ENCODE data around the gene KRT4.

The KRT4 gene

DNA sequence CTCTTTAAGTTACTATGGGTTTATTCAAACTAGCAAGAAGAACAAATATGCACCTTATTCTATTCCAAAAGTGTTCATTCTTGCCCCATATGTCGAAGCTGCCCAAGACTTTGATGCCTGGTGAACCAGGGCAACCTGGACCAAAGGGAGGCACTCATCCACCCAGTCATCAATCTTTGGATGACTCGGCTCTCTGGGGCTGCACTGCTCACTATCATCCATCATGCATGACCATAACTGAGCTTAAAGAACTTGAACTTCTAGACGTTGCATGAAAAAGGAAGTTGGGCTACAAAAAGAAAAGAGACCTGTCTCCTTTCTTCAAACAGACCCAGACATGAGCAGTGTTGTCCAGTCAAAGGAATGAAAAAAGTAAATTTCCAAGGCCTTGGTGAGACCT, 1.2 kb downstream of the KRT4 start:
- H3K4me2 ChIP-seq (ENCODE audit: low read length), result no peak overlapping the region

DNA sequence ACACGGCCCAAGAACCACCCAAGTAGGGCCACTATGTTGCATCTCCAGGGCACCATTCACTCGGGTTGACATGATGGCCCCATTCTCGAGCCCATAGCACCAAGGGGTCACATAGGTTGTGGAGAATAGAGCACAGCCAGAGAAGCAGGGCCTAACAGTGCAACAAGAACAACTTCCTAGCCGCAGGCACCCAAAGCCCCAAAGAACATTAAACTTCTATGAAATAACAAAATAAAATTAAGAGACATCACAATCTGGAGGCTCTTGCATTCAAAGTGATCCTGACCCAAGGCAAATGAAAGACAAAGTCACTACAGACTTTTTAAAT, 1.9 kb downstream of the KRT4 start:
- Histone ChIP-seq H2BK12ac (ENCODE audit: low read length) (no peak overlapping the region), H3K36me3 (ENCODE audit: control insufficient read depth in 1 of 2, insufficient read depth in 2 of 2, low read length in 2 of 2) (no peaks in the 10 kb centered on the region), H3K4me3 (ENCODE audit: low read depth, low read length) (no peak overlapping the region), H3K27me3 (ENCODE audit: insufficient read depth, low read length) (no peaks in the 10 kb centered on the region), H3K9me3 (ENCODE audit: insufficient read depth, low read depth, low read length) (peaks cover 6% of the 10 kb centered on the region), H2BK5ac (ENCODE audit: low read depth, low read length, poor library complexity) (no peak overlapping the region), H3K23ac (ENCODE audit: low read length) (no peak overlapping the region), H3K79me2 (ENCODE audit: control insufficient read depth, insufficient read depth, low read length, poor library complexity) (no peaks in the 10 kb centered on the region), H3K4ac (ENCODE audit: low read depth, low read length) (no peak overlapping the region), H4K12ac (ENCODE audit: low read depth, low read length) (no peak overlapping the region), H3K4me2 (ENCODE audit: low read length) (no peak overlapping the region), H3K14ac (ENCODE audit: low read length) (no peak overlapping the region), H3K9ac (ENCODE audit: low read length) (no peak overlapping the region), H4K91ac (ENCODE audit: low read depth, low read length) (no peak overlapping the region), H2BK120ac (ENCODE audit: insufficient read depth, low read length, poor library complexity) (no peak overlapping the region), H3K27ac (ENCODE audit: low read depth, low read length) (no peak overlapping the region), H2AFZ (ENCODE audit: insufficient read depth, low read length, poor library complexity) (no peak overlapping the region), H3K79me1 (ENCODE audit: low read length) (no peaks in the 10 kb centered on the region), H4K8ac (ENCODE audit: low read depth, low read length) (no peak overlapping the region), H2AK5ac (ENCODE audit: low read length) (no peak overlapping the region), H3K4me1 (ENCODE audit: control insufficient read depth in 1 of 2, insufficient read depth in 2 of 2, low read length in 2 of 2) (no peaks in the 10 kb centered on the region), H3K18ac (ENCODE audit: low read length) (no peak overlapping the region)
- DNase-seq, result no peak
- no CpG with 5 or more reads among the region's 4 CpGs for WGBS (ENCODE audit: extremely low coverage, insufficient coverage, insufficient read length)

More for the DNA sequence above, 1.2 kb downstream of the KRT4 start:
- Histone ChIP-seq H2BK120ac (ENCODE audit: insufficient read depth, low read length, poor library complexity) (no peak overlapping the region), H4K12ac (ENCODE audit: low read depth, low read length) (no peak overlapping the region), H3K9ac (ENCODE audit: low read length) (no peak overlapping the region), H3K79me2 (ENCODE audit: control insufficient read depth, insufficient read depth, low read length, poor library complexity) (no peaks in the 10 kb centered on the region), H3K23ac (ENCODE audit: low read length) (no peak overlapping the region), H3K27ac (ENCODE audit: low read depth, low read length) (no peak overlapping the region), H3K4me1 (ENCODE audit: control insufficient read depth in 1 of 2, insufficient read depth in 2 of 2, low read length in 2 of 2) (no peaks in the 10 kb centered on the region), H3K4me3 (ENCODE audit: low read depth, low read length) (no peak overlapping the region), H3K9me3 (ENCODE audit: insufficient read depth, low read depth, low read length) (peaks cover 2% of the 10 kb centered on the region), H3K18ac (ENCODE audit: low read length) (no peak overlapping the region), H3K14ac (ENCODE audit: low read length) (no peak overlapping the region), H2BK12ac (ENCODE audit: low read length) (no peak overlapping the region), H2AFZ (ENCODE audit: insufficient read depth, low read length, poor library complexity) (no peak overlapping the region), H2BK5ac (ENCODE audit: low read depth, low read length, poor library complexity) (no peak overlapping the region), H3K36me3 (ENCODE audit: control insufficient read depth in 1 of 2, insufficient read depth in 2 of 2, low read length in 2 of 2) (no peaks in the 10 kb centered on the region), H4K8ac (ENCODE audit: low read depth, low read length) (no peak overlapping the region), H3K4ac (ENCODE audit: low read depth, low read length) (no peak overlapping the region), H3K79me1 (ENCODE audit: low read length) (no peaks in the 10 kb centered on the region), H4K91ac (ENCODE audit: low read depth, low read length) (no peak overlapping the region), H2AK5ac (ENCODE audit: low read length) (no peak overlapping the region), H3K27me3 (ENCODE audit: insufficient read depth, low read length) (no peaks in the 10 kb centered on the region)
- WGBS (ENCODE audit: extremely low coverage, insufficient coverage, insufficient read length), result no CpG with 5 or more reads among the region's 3 CpGs
- DNase-seq, result no peak

DNA sequence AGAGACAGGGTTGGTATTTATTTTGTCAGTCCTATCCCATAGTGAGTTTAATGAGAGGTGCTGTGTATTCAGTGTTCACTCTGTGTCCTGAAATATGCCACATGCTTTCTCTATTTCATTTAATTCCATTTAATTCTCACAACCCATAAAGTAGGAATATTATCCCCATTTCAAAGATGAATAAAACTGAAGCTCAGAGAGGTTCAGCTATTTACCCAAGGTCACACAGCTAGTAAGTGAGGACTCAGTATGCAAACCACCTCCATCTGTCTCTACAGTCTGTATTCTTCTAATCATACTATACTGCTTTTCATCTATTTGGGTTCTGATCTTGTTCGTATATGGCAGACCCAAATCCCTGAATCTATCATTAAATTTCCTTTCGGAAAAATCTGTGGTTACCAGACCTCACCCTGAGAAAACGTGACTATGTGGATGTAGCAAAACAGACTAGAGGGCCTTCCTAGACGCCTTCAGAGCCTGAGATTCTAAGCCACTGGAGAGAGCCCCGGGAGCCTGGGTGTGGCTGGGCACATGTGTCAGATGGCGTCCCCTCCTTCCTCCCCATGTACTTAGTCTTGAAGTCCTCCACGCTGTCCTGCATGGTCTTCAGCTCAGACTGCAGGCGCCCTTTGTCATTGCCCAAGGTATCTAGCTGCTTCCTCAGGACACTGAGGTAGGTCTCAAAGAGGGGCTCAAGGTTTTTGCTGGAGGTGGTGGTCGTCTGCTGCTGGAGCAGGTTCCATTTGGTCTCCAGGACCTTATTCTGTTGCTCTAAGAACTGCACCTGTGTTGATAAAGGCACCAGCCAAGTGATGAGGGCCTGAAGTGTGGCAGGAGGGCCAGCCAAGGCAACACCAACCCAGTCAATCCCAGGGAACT, 2.5 kb downstream of the KRT4 start:
- H3K79me1 ChIP-seq (ENCODE audit: low read length), result no peaks in the 10 kb centered on the region
- H3K9ac ChIP-seq (ENCODE audit: low read length), result no peak overlapping the region
- peaks cover 6% of the 10 kb centered on the region for H3K9me3 ChIP-seq (ENCODE audit: insufficient read depth, low read depth, low read length)
- no peak overlapping the region for H2BK12ac ChIP-seq (ENCODE audit: low read length)
- no peaks in the 10 kb centered on the region for H3K36me3 ChIP-seq (ENCODE audit: control insufficient read depth in 1 of 2, insufficient read depth in 2 of 2, low read length in 2 of 2)
- H3K4me1 ChIP-seq (ENCODE audit: control insufficient read depth in 1 of 2, insufficient read depth in 2 of 2, low read length in 2 of 2), result no peaks in the 10 kb centered on the region
- no peak overlapping the region for H2BK120ac ChIP-seq (ENCODE audit: insufficient read depth, low read length, poor library complexity)
- H2AK5ac ChIP-seq (ENCODE audit: low read length), result no peak overlapping the region
- H2BK5ac ChIP-seq (ENCODE audit: low read depth, low read length, poor library complexity), result no peak overlapping the region
- H4K12ac ChIP-seq (ENCODE audit: low read depth, low read length), result no peak overlapping the region
- no peak overlapping the region for H3K4me3 ChIP-seq (ENCODE audit: low read depth, low read length)
- no peak overlapping the region for H3K23ac ChIP-seq (ENCODE audit: low read length)
- no peak overlapping the region for H4K8ac ChIP-seq (ENCODE audit: low read depth, low read length)
- no CpG with 5 or more reads among the region's 9 CpGs for WGBS (ENCODE audit: extremely low coverage, insufficient coverage, insufficient read length)
- no peak overlapping the region for H3K14ac ChIP-seq (ENCODE audit: low read length)
- H3K79me2 ChIP-seq (ENCODE audit: control insufficient read depth, insufficient read depth, low read length, poor library complexity), result no peaks in the 10 kb centered on the region
- DNase-seq, result no peak
- no peak overlapping the region for H3K4ac ChIP-seq (ENCODE audit: low read depth, low read length)
- H3K27me3 ChIP-seq (ENCODE audit: insufficient read depth, low read length), result no peaks in the 10 kb centered on the region
- H3K4me2 ChIP-seq (ENCODE audit: low read length), result no peak overlapping the region
- no peak overlapping the region for H3K18ac ChIP-seq (ENCODE audit: low read length)
- H2AFZ ChIP-seq (ENCODE audit: insufficient read depth, low read length, poor library complexity), result no peak overlapping the region
- no peak overlapping the region for H4K91ac ChIP-seq (ENCODE audit: low read depth, low read length)
- no peak overlapping the region for H3K27ac ChIP-seq (ENCODE audit: low read depth, low read length)

DNA sequence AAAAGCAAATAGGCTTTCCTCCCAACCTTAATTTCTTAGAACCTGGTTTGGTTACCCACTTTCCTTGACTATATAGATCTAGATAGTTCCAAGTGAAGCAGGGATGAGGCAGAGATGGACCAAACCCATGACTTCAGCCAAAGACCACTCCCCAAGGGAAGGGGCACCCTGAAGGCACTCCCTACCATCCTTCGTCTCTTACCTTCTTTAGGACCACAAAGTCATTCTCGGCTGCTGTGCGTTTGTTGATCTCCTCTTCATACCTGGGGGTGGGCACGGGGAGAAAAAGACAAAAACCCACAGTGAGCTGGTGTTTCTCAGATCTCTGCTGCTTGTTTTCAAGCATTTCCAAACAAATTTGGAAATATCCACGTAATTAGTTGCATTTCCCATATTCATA, 3.4 kb downstream of the KRT4 start:
- H3K27me3 ChIP-seq (ENCODE audit: insufficient read depth, low read length), result no peaks in the 10 kb centered on the region
- no peak overlapping the region for H2AK5ac ChIP-seq (ENCODE audit: low read length)
- no peak overlapping the region for H3K4ac ChIP-seq (ENCODE audit: low read depth, low read length)
- no peaks in the 10 kb centered on the region for H3K36me3 ChIP-seq (ENCODE audit: control insufficient read depth in 1 of 2, insufficient read depth in 2 of 2, low read length in 2 of 2)
- no peak overlapping the region for H4K12ac ChIP-seq (ENCODE audit: low read depth, low read length)
- H2BK120ac ChIP-seq (ENCODE audit: insufficient read depth, low read length, poor library complexity), result no peak overlapping the region
- peaks cover 6% of the 10 kb centered on the region for H3K9me3 ChIP-seq (ENCODE audit: insufficient read depth, low read depth, low read length)
- H2BK5ac ChIP-seq (ENCODE audit: low read depth, low read length, poor library complexity), result no peak overlapping the region
- H3K79me2 ChIP-seq (ENCODE audit: control insufficient read depth, insufficient read depth, low read length, poor library complexity), result no peaks in the 10 kb centered on the region
- H4K91ac ChIP-seq (ENCODE audit: low read depth, low read length), result no peak overlapping the region
- H3K4me2 ChIP-seq (ENCODE audit: low read length), result no peak overlapping the region
- H3K27ac ChIP-seq (ENCODE audit: low read depth, low read length), result no peak overlapping the region
- H3K14ac ChIP-seq (ENCODE audit: low read length), result no peak overlapping the region
- DNase-seq, result no peak
- WGBS (ENCODE audit: extremely low coverage, insufficient coverage, insufficient read length), result no CpG with 5 or more reads among the region's 5 CpGs
- H3K18ac ChIP-seq (ENCODE audit: low read length), result no peak overlapping the region
- no peaks in the 10 kb centered on the region for H3K79me1 ChIP-seq (ENCODE audit: low read length)
- H3K4me1 ChIP-seq (ENCODE audit: control insufficient read depth in 1 of 2, insufficient read depth in 2 of 2, low read length in 2 of 2), result no peaks in the 10 kb centered on the region
- no peak overlapping the region for H3K23ac ChIP-seq (ENCODE audit: low read length)
- no peak overlapping the region for H2AFZ ChIP-seq (ENCODE audit: insufficient read depth, low read length, poor library complexity)
- H3K4me3 ChIP-seq (ENCODE audit: low read depth, low read length), result no peak overlapping the region
- no peak overlapping the region for H3K9ac ChIP-seq (ENCODE audit: low read length)
- no peak overlapping the region for H4K8ac ChIP-seq (ENCODE audit: low read depth, low read length)
- no peak overlapping the region for H2BK12ac ChIP-seq (ENCODE audit: low read length)
